Esophagus squamous epithelium (tissue), 4 donors: Measurements from ENCODE around the gene GALNTL6.

ENCODE experiments used
- CTCF ChIP-seq, 6 experiments: fragments of 450-650 bp in 4 of 6; fragments of 200-600 bp in 2 of 6; sonication (generic) in 2 of 6; IDR thresholded peaks; one replicate each; pipeline ENCODE4 v1.5.1; 2016 to 2019; ENCODE audit warnings: antibody characterized with exemption in 6 of 6, mild to moderate bottlenecking in 4 of 6, moderate library complexity in 4 of 6
- POLR2A ChIP-seq, 4 donors: fragments of 450-650 bp; IDR thresholded peaks; one replicate each; pipeline ENCODE4 v1.6.1; 2017; ENCODE audit warnings: antibody characterized with exemption in 4 of 4, mild to moderate bottlenecking in 4 of 4, moderate library complexity in 3 of 4

GRCh38 chr4:172311682-172312081, 498.5 kb downstream of the GALNTL6 start:
- TF ChIP-seq CTCF (IDR thresholded peaks at IDR 0.05) (no peak), POLR2A (IDR thresholded peaks at IDR 0.05) (no peak)
